Body of pancreas (tissue), 4 donors: ENCODE data around the gene METAP1D.

Experiments
- POLR2A ChIP-seq, 3 donors: fragments of 450-650 bp; IDR thresholded peaks; one replicate each; pipeline ENCODE4 v1.6.1; 2016; ENCODE audit warnings: antibody characterized with exemption in 3 of 3, mild to moderate bottlenecking in 2 of 3
- TF ChIP-seq, protein P1 (sequence below), 7 experiments: fragments of 450-650 bp in 4 of 7; fragments of 200-600 bp in 3 of 7; sonication (generic) in 3 of 7; IDR thresholded peaks; one replicate each; pipeline ENCODE4 v1.5.1; 2016 to 2019; ENCODE audit warnings: antibody characterized with exemption in 7 of 7

- no peak for TF ChIP-seq POLR2A (IDR thresholded peaks at IDR 0.05)
- TF ChIP-seq, protein P1, sequence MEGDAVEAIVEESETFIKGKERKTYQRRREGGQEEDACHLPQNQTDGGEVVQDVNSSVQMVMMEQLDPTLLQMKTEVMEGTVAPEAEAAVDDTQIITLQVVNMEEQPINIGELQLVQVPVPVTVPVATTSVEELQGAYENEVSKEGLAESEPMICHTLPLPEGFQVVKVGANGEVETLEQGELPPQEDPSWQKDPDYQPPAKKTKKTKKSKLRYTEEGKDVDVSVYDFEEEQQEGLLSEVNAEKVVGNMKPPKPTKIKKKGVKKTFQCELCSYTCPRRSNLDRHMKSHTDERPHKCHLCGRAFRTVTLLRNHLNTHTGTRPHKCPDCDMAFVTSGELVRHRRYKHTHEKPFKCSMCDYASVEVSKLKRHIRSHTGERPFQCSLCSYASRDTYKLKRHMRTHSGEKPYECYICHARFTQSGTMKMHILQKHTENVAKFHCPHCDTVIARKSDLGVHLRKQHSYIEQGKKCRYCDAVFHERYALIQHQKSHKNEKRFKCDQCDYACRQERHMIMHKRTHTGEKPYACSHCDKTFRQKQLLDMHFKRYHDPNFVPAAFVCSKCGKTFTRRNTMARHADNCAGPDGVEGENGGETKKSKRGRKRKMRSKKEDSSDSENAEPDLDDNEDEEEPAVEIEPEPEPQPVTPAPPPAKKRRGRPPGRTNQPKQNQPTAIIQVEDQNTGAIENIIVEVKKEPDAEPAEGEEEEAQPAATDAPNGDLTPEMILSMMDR (IDR thresholded peaks at IDR 0.05): no peak
These were observed 95.6 kb downstream of the METAP1D start for GRCh38 chr2:172095146-172095904.
